Thyroid gland (tissue), 4 donors: ENCODE measurements around the gene NR3C2. TPM values are rescaled to one million over a fixed set of nuclear protein-coding genes. Genes with fewer than 3 reads are reported as not detected.
"Not testable (repeated sequence)": the region's sequence is repeated elsewhere in the genome, so short reads cannot be mapped to it uniquely, and the experiment has no call there.

ENCODE experiments used
- DNase-seq, 2 donors: peaks; one replicate each; pipeline ENCODE4 v3.0.0-alpha.2; 2019
- H3K27ac ChIP-seq, 3 donors: fragments of 200-600 bp; sonication (generic); 1 replicate in 2 of 3; 2 replicates in 1 of 3; pipeline ENCODE4 v1.5.1; 2016 to 2019; ENCODE audit warnings: mild to moderate bottlenecking in 1 of 3, moderate library complexity in 1 of 3
- H3K27me3 ChIP-seq: fragments of 200-600 bp; sonication (generic); one replicate; pipeline ENCODE4 v1.5.1; 2019
- H3K36me3 ChIP-seq, 2 donors: fragments of 200-600 bp; sonication (generic); one replicate each; pipeline ENCODE4 v1.5.1; 2016 to 2019
- H3K4me1 ChIP-seq, 2 donors: fragments of 200-600 bp; sonication (generic); one replicate each; pipeline ENCODE4 v1.5.1; 2017 to 2019
- H3K4me3 ChIP-seq, 3 donors: fragments of 200-600 bp; sonication (generic); replicated peaks in 1 of 3; 1 replicate in 2 of 3; 2 replicates in 1 of 3; pipeline ENCODE4 v1.5.1; 2016; ENCODE audit warnings: mild to moderate bottlenecking in 1 of 3
- H3K9me3 ChIP-seq: fragments of 200-600 bp; sonication (generic); one replicate; pipeline ENCODE4 v1.5.1; 2017
- CTCF ChIP-seq, 6 experiments: fragments of 200-600 bp in 3 of 6; fragments of 450-650 bp in 3 of 6; sonication (generic) in 3 of 6; IDR thresholded peaks; one replicate each; pipeline ENCODE4 v1.5.1; 2016 to 2019; ENCODE audit warnings: antibody characterized with exemption in 6 of 6, mild to moderate bottlenecking in 2 of 6, inconsistent platforms in 1 of 6, moderate library complexity in 1 of 6
- POLR2A ChIP-seq, 2 donors: fragments of 450-650 bp; IDR thresholded peaks; one replicate each; pipeline ENCODE4 v1.6.1; 2017; ENCODE audit warnings: antibody characterized with exemption in 2 of 2, mild to moderate bottlenecking in 2 of 2, moderate library complexity in 1 of 2
- WGBS, 2 donors: methylation state at CpG; one replicate each; pipeline ENCODE4 v1.1.5; 2017; 5-methylcytosine and 5-hydroxymethylcytosine counted together
- intact Hi-C: fragments of 100-400 bp; cut with DNase I; formaldehyde crosslinking; loops from one replicate; pipeline ENCODE4 v1.15.1; 2023
- total RNA-seq, 4 donors: library from RNA; depleted of rRNA; stranded (reverse); fragments of >200 nt; gene quantifications; one replicate each; pipeline ENCODE4 v1.2.3, GENCODE V29; 2016

Gene NR3C2
- total RNA-seq, 4 donors from 2014 or later = 51.6 to 161 (median 72.3) TPM

GRCh38 chr4:148143174-148143573, 299.0 kb downstream of the NR3C2 start:
- Histone ChIP-seq H3K9me3 (no peaks in the 10 kb centered on the region), H3K27ac (peak overlapping the region in 1 of 3 donors; percentile 3), H3K27me3 (no peaks in the 10 kb centered on the region), H3K4me3 (no peak overlapping the region), H3K4me1 (peaks cover 6 to 12% of the 10 kb centered on the region in 2 donors), H3K36me3 (no peaks in the 10 kb centered on the region)
- DNase-seq = peak; percentile 57 to 63
- TF ChIP-seq CTCF (IDR thresholded peaks at IDR 0.05) (no peak), POLR2A (IDR thresholded peaks at IDR 0.05) (no peak)
- WGBS, 2 donors = 28 to 68% methylated on average over 4 of the region's 4 CpGs
- intact Hi-C loops = no loop called here

- DNase-seq = no peak
- intact Hi-C loops = no loop called here
These were observed 300.7 kb downstream of the NR3C2 start for GRCh38 chr4:148141501-148141900.

GRCh38 chr4:148126825-148127224, 315.4 kb downstream of the NR3C2 start:
- TF ChIP-seq POLR2A (IDR thresholded peaks at IDR 0.05) (no peak), CTCF (IDR thresholded peaks at IDR 0.05) (no peak)
- no peaks in the 10 kb centered on the region for H3K36me3 ChIP-seq
- intact Hi-C loops = no loop called here
- no peaks in the 10 kb centered on the region for H3K27me3 ChIP-seq
- DNase-seq = no peak
- no peaks in the 10 kb centered on the region for H3K9me3 ChIP-seq
- 30 to 41% methylated on average over 1 of the region's 1 CpG for whole genome bisulfite sequencing, 2 donors
- H3K4me1 ChIP-seq = peaks cover 31 to 43% of the 10 kb centered on the region in 2 donors
- no peak overlapping the region for H3K4me3 ChIP-seq
- H3K27ac ChIP-seq = peak overlapping the region; percentile 71 to 73 (median 73)

More at GRCh38 chr4:148141501-148141900, 300.7 kb downstream of the NR3C2 start:
- peaks cover 6 to 12% of the 10 kb centered on the region in 2 donors for H3K4me1 ChIP-seq
- no peak overlapping the region for H3K4me3 ChIP-seq
- no peaks in the 10 kb centered on the region for H3K9me3 ChIP-seq
- H3K27ac ChIP-seq = no peak overlapping the region
- TF ChIP-seq CTCF (IDR thresholded peaks at IDR 0.05) = no peak
- no peak for TF ChIP-seq POLR2A (IDR thresholded peaks at IDR 0.05)
- no peaks in the 10 kb centered on the region for H3K36me3 ChIP-seq
- 87 to 92% methylated on average over 3 of the region's 3 CpGs for WGBS, 2 donors
- H3K27me3 ChIP-seq = no peaks in the 10 kb centered on the region

GRCh38 chr4:148124512-148124911, 317.7 kb downstream of the NR3C2 start:
- TF ChIP-seq POLR2A (IDR thresholded peaks at IDR 0.05) = no peak
- no peak for TF ChIP-seq CTCF (IDR thresholded peaks at IDR 0.05)
- H3K27ac ChIP-seq = no peak overlapping the region
- H3K36me3 ChIP-seq = no peaks in the 10 kb centered on the region
- no peak for DNase-seq
- H3K4me3 ChIP-seq = no peak overlapping the region
- H3K27me3 ChIP-seq = no peaks in the 10 kb centered on the region
- intact Hi-C loops = no loop called here
- WGBS, 2 donors = 96 to 98% methylated on average over 1 of the region's 1 CpG
- H3K4me1 ChIP-seq = peaks cover 20 to 37% of the 10 kb centered on the region in 2 donors
- H3K9me3 ChIP-seq = no peaks in the 10 kb centered on the region

- H3K27me3 ChIP-seq, H3K36me3 ChIP-seq, H3K4me3 ChIP-seq, H3K27ac ChIP-seq, DNase-seq, intact Hi-C loops, H3K9me3 ChIP-seq: not testable (repeated sequence)
- 86 to 91% methylated on average over 2 of the region's 2 CpGs for WGBS, 2 donors
- peaks cover 18 to 23% of the 10 kb centered on the region in 2 donors for H3K4me1 ChIP-seq
These were observed 319.1 kb downstream of the NR3C2 start for GRCh38 chr4:148123161-148123560.

GRCh38 chr4:148120216-148120615, 322.0 kb downstream of the NR3C2 start:
- intact Hi-C loops = no loop called here
- no peaks in the 10 kb centered on the region for H3K27me3 ChIP-seq
- no peak for DNase-seq
- H3K4me3 ChIP-seq = no peak overlapping the region
- WGBS, 2 donors = 95 to 96% methylated on average over 3 of the region's 3 CpGs
- TF ChIP-seq POLR2A (IDR thresholded peaks at IDR 0.05) (no peak), CTCF (IDR thresholded peaks at IDR 0.05) (no peak)
- H3K27ac ChIP-seq = no peak overlapping the region
- no peaks in the 10 kb centered on the region for H3K9me3 ChIP-seq
- H3K4me1 ChIP-seq = peaks cover 12 to 17% of the 10 kb centered on the region in 2 donors
- no peaks in the 10 kb centered on the region for H3K36me3 ChIP-seq
